ENCODE results near the gene KTN1.

KTN1 gene

GRCh38 chr14:55730592-55731310, 150.7 kb downstream of the KTN1 start:
- Histone ChIP-seq H3K27ac (replicated peaks) (peak overlapping the region; percentile 27), H3K4me3 (replicated peaks; ENCODE audit: insufficient read depth, low read length) (no peak overlapping the region), H3K27me3 (ENCODE audit: insufficient read depth, poor library complexity, severe bottlenecking) (no peaks in the 10 kb centered on the region)
- DNase-seq (ENCODE audit: low read depth in 1 of 2, low spot score in 1 of 2) = peak in 1 of 2 experiments; percentile 36
- no peak for TF ChIP-seq POLR2AphosphoS5 (IDR thresholded peaks at IDR 0.05; ENCODE audit: low read depth)
- TF ChIP-seq SPI1 (IDR thresholded peaks at IDR 0.05; ENCODE audit: borderline replicate concordance, low read depth) = peak; percentile 72; the same call in 1 of the 2 replicates

- H3K4me3 ChIP-seq (replicated peaks; ENCODE audit: insufficient read depth, low read length) = no peak overlapping the region
- no peak for DNase-seq (ENCODE audit: low read depth in 1 of 2, low spot score in 1 of 2)
- no peaks in the 10 kb centered on the region for H3K27me3 ChIP-seq (ENCODE audit: insufficient read depth, poor library complexity, severe bottlenecking)
- peak overlapping the region; percentile 27; the same call in 1 of the 2 replicates for H3K27ac ChIP-seq (replicated peaks)
- TF ChIP-seq SPI1 (IDR thresholded peaks at IDR 0.05; ENCODE audit: borderline replicate concordance, low read depth) = no peak
- TF ChIP-seq GABPA (IDR thresholded peaks at IDR 0.05; ENCODE audit: low read depth) = no peak
- TF ChIP-seq CTCF (IDR thresholded peaks at IDR 0.05; ENCODE audit: insufficient read depth, low read length) = no peak
- TF ChIP-seq REST (IDR thresholded peaks at IDR 0.05; ENCODE audit: insufficient replicate concordance, low read depth) = no peak
- TF ChIP-seq POLR2AphosphoS5 (IDR thresholded peaks at IDR 0.05; ENCODE audit: low read depth) = no peak
Observed at GRCh38 chr14:55731311-55731872, 151.4 kb downstream of the KTN1 start.

GRCh38 chr14:55731881-55732498, 152.0 kb downstream of the KTN1 start:
- peak in 1 of 2 experiments; percentile 31 for DNase-seq (ENCODE audit: low read depth in 1 of 2, low spot score in 1 of 2)
- Histone ChIP-seq H3K27me3 (ENCODE audit: insufficient read depth, poor library complexity, severe bottlenecking) (no peaks in the 10 kb centered on the region), H3K4me3 (replicated peaks; ENCODE audit: insufficient read depth, low read length) (no peak overlapping the region), H3K27ac (replicated peaks) (no peak overlapping the region)
- TF ChIP-seq POLR2AphosphoS5 (IDR thresholded peaks at IDR 0.05; ENCODE audit: low read depth) (no peak), CTCF (IDR thresholded peaks at IDR 0.05; ENCODE audit: insufficient read depth, low read length) (peak; percentile 20)

- TF ChIP-seq REST (IDR thresholded peaks at IDR 0.05; ENCODE audit: insufficient replicate concordance, low read depth) = no peak
- no peak for TF ChIP-seq POLR2AphosphoS5 (IDR thresholded peaks at IDR 0.05; ENCODE audit: low read depth)
- TF ChIP-seq CTCF (IDR thresholded peaks at IDR 0.05; ENCODE audit: insufficient read depth, low read length) = no peak
- TF ChIP-seq SPI1 (IDR thresholded peaks at IDR 0.05; ENCODE audit: borderline replicate concordance, low read depth) = no peak
- TF ChIP-seq GABPA (IDR thresholded peaks at IDR 0.05; ENCODE audit: low read depth) = no peak
- DNase-seq (ENCODE audit: low read depth in 1 of 2, low spot score in 1 of 2) = no peak
- no peak overlapping the region for H3K27ac ChIP-seq (replicated peaks)
- no peaks in the 10 kb centered on the region for H3K27me3 ChIP-seq (ENCODE audit: insufficient read depth, poor library complexity, severe bottlenecking)
- H3K4me3 ChIP-seq (replicated peaks; ENCODE audit: insufficient read depth, low read length) = no peak overlapping the region
Observed at GRCh38 chr14:55733599-55733998, 153.6 kb downstream of the KTN1 start.
